ENCODE results near the gene SETD2.

The SETD2 gene

DNA sequence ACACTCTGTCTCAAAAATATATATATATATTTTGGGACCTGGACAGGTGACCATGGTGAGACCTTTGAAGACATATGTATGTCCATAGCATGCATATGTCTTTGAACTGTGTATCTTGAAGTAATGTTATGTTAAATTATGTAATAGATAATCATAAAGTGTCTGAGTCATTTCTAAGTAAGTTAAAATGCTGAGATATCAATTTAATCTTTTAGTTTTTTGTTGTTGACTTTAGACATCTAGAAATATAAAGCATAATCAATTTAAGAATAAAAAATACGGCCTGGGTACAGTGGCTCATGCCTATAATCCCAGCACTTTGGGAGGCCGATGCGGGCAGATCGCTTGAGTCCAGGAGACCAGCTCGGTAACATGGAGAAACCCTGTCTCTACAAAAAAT is 12.7 kb upstream of the SETD2 start:
- DNase-seq, result no peak
- Histone ChIP-seq H3K4me2 (ENCODE audit: low read length) (no peak overlapping the region), H3K4me1 (ENCODE audit: control insufficient read depth, low read depth, low read length) (no peaks in the 10 kb centered on the region), H3K4ac (ENCODE audit: low read depth, low read length) (no peak overlapping the region), H4K5ac (ENCODE audit: low read length) (no peak overlapping the region), H2AK5ac (ENCODE audit: low read length) (no peak overlapping the region), H4K8ac (ENCODE audit: low read depth, low read length) (no peak overlapping the region), H3K4me3 (ENCODE audit: low read length) (no peak overlapping the region), H3K27ac (ENCODE audit: low read depth, low read length) (no peak overlapping the region), H3K23ac (ENCODE audit: low read length) (no peak overlapping the region), H3K27me3 (ENCODE audit: insufficient read depth, low read length, poor library complexity) (no peaks in the 10 kb centered on the region), H3K79me2 (ENCODE audit: control insufficient read depth, insufficient read depth, low read length) (no peaks in the 10 kb centered on the region), H2BK15ac (replicated peaks; ENCODE audit: low read depth) (no peak overlapping the region), H3K18ac (ENCODE audit: low read length) (no peak overlapping the region), H2BK120ac (ENCODE audit: low read depth, low read length) (no peak overlapping the region), H3K9ac (ENCODE audit: low read length) (no peak overlapping the region), H2BK5ac (ENCODE audit: low read length) (no peak overlapping the region), H3K36me3 (ENCODE audit: control insufficient read depth, insufficient read depth, low read length) (no peaks in the 10 kb centered on the region), H3K79me1 (ENCODE audit: low read length) (no peaks in the 10 kb centered on the region), H3K56ac (ENCODE audit: low read length) (no peak overlapping the region)
- no CpG with 5 or more reads among the region's 5 CpGs for WGBS (ENCODE audit: extremely low coverage, insufficient coverage, low lambda C conversion rate)

- H2BK15ac ChIP-seq (replicated peaks; ENCODE audit: low read depth), result no peak overlapping the region
- H3K79me1 ChIP-seq (ENCODE audit: low read length), result peaks cover 11% of the 10 kb centered on the region
- no CpG with 5 or more reads among the region's 106 CpGs for WGBS (ENCODE audit: extremely low coverage, insufficient coverage, low lambda C conversion rate)
- peak overlapping the region; percentile 99 for H3K27ac ChIP-seq (ENCODE audit: low read depth, low read length)
- no peaks in the 10 kb centered on the region for H3K27me3 ChIP-seq (ENCODE audit: insufficient read depth, low read length, poor library complexity)
- peak overlapping the region; percentile 86 for H2BK120ac ChIP-seq (ENCODE audit: low read depth, low read length)
- no peak overlapping the region for H3K23ac ChIP-seq (ENCODE audit: low read length)
- H3K56ac ChIP-seq (ENCODE audit: low read length), result peak overlapping the region; percentile 92
- no peak overlapping the region for H2AK5ac ChIP-seq (ENCODE audit: low read length)
- H4K8ac ChIP-seq (ENCODE audit: low read depth, low read length), result peak overlapping the region; percentile 57
- peak overlapping the region; percentile 95 for H3K4me3 ChIP-seq (ENCODE audit: low read length)
- no peaks in the 10 kb centered on the region for H3K36me3 ChIP-seq (ENCODE audit: control insufficient read depth, insufficient read depth, low read length)
- H3K4me1 ChIP-seq (ENCODE audit: control insufficient read depth, low read depth, low read length), result peaks cover 2% of the 10 kb centered on the region
- peak overlapping the region; percentile 67 for H2BK5ac ChIP-seq (ENCODE audit: low read length)
- peak overlapping the region; percentile 99 for H3K4ac ChIP-seq (ENCODE audit: low read depth, low read length)
- H3K4me2 ChIP-seq (ENCODE audit: low read length), result peak overlapping the region; percentile 72
- DNase-seq, result peak; percentile 52
- peak overlapping the region; percentile 97 for H3K9ac ChIP-seq (ENCODE audit: low read length)
- no peak overlapping the region for H4K5ac ChIP-seq (ENCODE audit: low read length)
- peak overlapping the region; percentile 95 for H3K18ac ChIP-seq (ENCODE audit: low read length)
- peaks cover 58% of the 10 kb centered on the region for H3K79me2 ChIP-seq (ENCODE audit: control insufficient read depth, insufficient read depth, low read length)
Observed at GRCh38 chr3:47163169-47164006, 525 bp downstream of the SETD2 start.

DNA sequence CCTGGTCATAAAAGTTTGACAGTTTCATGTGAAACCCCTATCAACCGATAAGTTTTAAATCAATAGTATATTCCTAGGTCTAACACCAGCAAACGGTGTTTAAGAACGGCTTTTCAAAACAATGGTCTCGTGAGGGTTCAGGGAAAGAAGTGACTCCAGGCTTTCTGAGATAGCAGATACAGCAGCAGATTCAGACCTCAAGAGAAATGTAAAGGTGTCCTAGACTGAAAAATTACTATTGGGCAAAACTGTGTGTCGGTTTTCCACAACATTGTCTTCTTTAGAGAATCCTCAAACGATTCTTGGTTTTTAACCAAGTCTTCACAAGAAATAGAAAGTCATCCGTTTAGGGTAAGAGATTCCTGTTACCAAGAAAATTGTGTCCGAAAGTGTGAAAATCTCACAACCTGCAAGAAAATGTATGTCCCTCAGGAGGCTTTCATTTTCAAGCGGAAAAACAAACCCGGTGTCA is 1.2 kb downstream of the SETD2 start:
- H2AK5ac ChIP-seq (ENCODE audit: low read length), result no peak overlapping the region
- DNase-seq, result peak; percentile 45
- peak overlapping the region; percentile 72 for H3K4me2 ChIP-seq (ENCODE audit: low read length)
- no peaks in the 10 kb centered on the region for H3K36me3 ChIP-seq (ENCODE audit: control insufficient read depth, insufficient read depth, low read length)
- no peak overlapping the region for H2BK120ac ChIP-seq (ENCODE audit: low read depth, low read length)
- peak overlapping the region; percentile 95 for H3K18ac ChIP-seq (ENCODE audit: low read length)
- no CpG with 5 or more reads among the region's 10 CpGs for WGBS (ENCODE audit: extremely low coverage, insufficient coverage, low lambda C conversion rate)
- no peak overlapping the region for H2BK5ac ChIP-seq (ENCODE audit: low read length)
- peaks cover 13% of the 10 kb centered on the region for H3K79me1 ChIP-seq (ENCODE audit: low read length)
- peak overlapping the region; percentile 99 for H3K4ac ChIP-seq (ENCODE audit: low read depth, low read length)
- H3K56ac ChIP-seq (ENCODE audit: low read length), result peak overlapping the region; percentile 92
- H3K27me3 ChIP-seq (ENCODE audit: insufficient read depth, low read length, poor library complexity), result no peaks in the 10 kb centered on the region
- H4K5ac ChIP-seq (ENCODE audit: low read length), result no peak overlapping the region
- H4K8ac ChIP-seq (ENCODE audit: low read depth, low read length), result no peak overlapping the region
- H3K79me2 ChIP-seq (ENCODE audit: control insufficient read depth, insufficient read depth, low read length), result peaks cover 63% of the 10 kb centered on the region
- H3K4me1 ChIP-seq (ENCODE audit: control insufficient read depth, low read depth, low read length), result peaks cover 2% of the 10 kb centered on the region
- H3K4me3 ChIP-seq (ENCODE audit: low read length), result peak overlapping the region; percentile 95
- H3K27ac ChIP-seq (ENCODE audit: low read depth, low read length), result peak overlapping the region; percentile 99
- H2BK15ac ChIP-seq (replicated peaks; ENCODE audit: low read depth), result no peak overlapping the region
- no peak overlapping the region for H3K23ac ChIP-seq (ENCODE audit: low read length)
- H3K9ac ChIP-seq (ENCODE audit: low read length), result peak overlapping the region; percentile 97

GRCh38 chr3:47161983-47162696 is 1.8 kb downstream of the SETD2 start:
- H3K36me3 ChIP-seq (ENCODE audit: control insufficient read depth, insufficient read depth, low read length), result no peaks in the 10 kb centered on the region
- no peak for DNase-seq
- peak overlapping the region; percentile 97 for H3K9ac ChIP-seq (ENCODE audit: low read length)
- no peaks in the 10 kb centered on the region for H3K27me3 ChIP-seq (ENCODE audit: insufficient read depth, low read length, poor library complexity)
- H2AK5ac ChIP-seq (ENCODE audit: low read length), result no peak overlapping the region
- H4K5ac ChIP-seq (ENCODE audit: low read length), result no peak overlapping the region
- H3K4me3 ChIP-seq (ENCODE audit: low read length), result peak overlapping the region; percentile 95
- no peak overlapping the region for H3K18ac ChIP-seq (ENCODE audit: low read length)
- peak overlapping the region; percentile 72 for H3K4me2 ChIP-seq (ENCODE audit: low read length)
- H3K79me2 ChIP-seq (ENCODE audit: control insufficient read depth, insufficient read depth, low read length), result peaks cover 68% of the 10 kb centered on the region
- H3K4ac ChIP-seq (ENCODE audit: low read depth, low read length), result no peak overlapping the region
- no peak overlapping the region for H3K27ac ChIP-seq (ENCODE audit: low read depth, low read length)
- no peak overlapping the region for H4K8ac ChIP-seq (ENCODE audit: low read depth, low read length)
- H2BK120ac ChIP-seq (ENCODE audit: low read depth, low read length), result no peak overlapping the region
- no peak overlapping the region for H2BK15ac ChIP-seq (replicated peaks; ENCODE audit: low read depth)
- no peak overlapping the region for H3K23ac ChIP-seq (ENCODE audit: low read length)
- WGBS (ENCODE audit: extremely low coverage, insufficient coverage, low lambda C conversion rate), result no CpG with 5 or more reads among the region's 4 CpGs
- peaks cover 2% of the 10 kb centered on the region for H3K4me1 ChIP-seq (ENCODE audit: control insufficient read depth, low read depth, low read length)
- H2BK5ac ChIP-seq (ENCODE audit: low read length), result no peak overlapping the region
- H3K56ac ChIP-seq (ENCODE audit: low read length), result peak overlapping the region; percentile 92
- peaks cover 13% of the 10 kb centered on the region for H3K79me1 ChIP-seq (ENCODE audit: low read length)

DNA sequence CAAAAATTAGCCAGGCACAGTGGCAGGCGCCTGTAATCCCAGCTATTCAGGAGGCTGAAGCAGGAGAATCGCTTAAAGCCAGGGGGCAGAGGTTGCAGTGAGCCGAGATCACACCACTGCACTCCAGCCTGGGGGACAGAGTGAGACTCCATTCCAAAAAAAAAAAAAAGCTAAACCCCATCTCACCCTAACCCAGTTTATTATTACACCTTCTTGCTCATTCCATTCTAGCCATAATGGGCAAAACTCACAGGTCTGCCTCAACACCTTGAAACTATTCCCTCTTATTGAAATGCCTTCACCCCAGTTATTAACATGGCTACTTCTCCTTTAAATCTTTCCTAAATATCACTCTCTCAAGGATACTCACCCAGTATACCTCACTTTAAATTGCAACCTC is 4.1 kb downstream of the SETD2 start:
- Histone ChIP-seq H3K79me2 (ENCODE audit: control insufficient read depth, insufficient read depth, low read length) (peaks cover 76% of the 10 kb centered on the region), H3K79me1 (ENCODE audit: low read length) (peaks cover 6% of the 10 kb centered on the region), H3K27me3 (ENCODE audit: insufficient read depth, low read length, poor library complexity) (no peaks in the 10 kb centered on the region), H3K4me2 (ENCODE audit: low read length) (no peak overlapping the region), H2BK15ac (replicated peaks; ENCODE audit: low read depth) (no peak overlapping the region), H4K8ac (ENCODE audit: low read depth, low read length) (no peak overlapping the region), H3K18ac (ENCODE audit: low read length) (no peak overlapping the region), H4K5ac (ENCODE audit: low read length) (no peak overlapping the region), H3K23ac (ENCODE audit: low read length) (no peak overlapping the region), H3K36me3 (ENCODE audit: control insufficient read depth, insufficient read depth, low read length) (no peaks in the 10 kb centered on the region), H3K4me3 (ENCODE audit: low read length) (no peak overlapping the region), H3K56ac (ENCODE audit: low read length) (no peak overlapping the region), H3K4me1 (ENCODE audit: control insufficient read depth, low read depth, low read length) (peaks cover 2% of the 10 kb centered on the region), H3K9ac (ENCODE audit: low read length) (no peak overlapping the region), H2BK120ac (ENCODE audit: low read depth, low read length) (no peak overlapping the region), H3K4ac (ENCODE audit: low read depth, low read length) (no peak overlapping the region), H2BK5ac (ENCODE audit: low read length) (no peak overlapping the region), H2AK5ac (ENCODE audit: low read length) (no peak overlapping the region), H3K27ac (ENCODE audit: low read depth, low read length) (no peak overlapping the region)
- peak; percentile 15 for DNase-seq
- WGBS (ENCODE audit: extremely low coverage, insufficient coverage, low lambda C conversion rate), result no CpG with 5 or more reads among the region's 3 CpGs

Data from mesendoderm (in vitro differentiated cells).